Measurements from ENCODE around the gene RPS8. TPM values are rescaled to one million over a fixed set of nuclear protein-coding genes. Genes with fewer than 3 reads are reported as not detected.

RPS8 gene
- total RNA-seq, 1 experiment from 2014 or later = 2,296 TPM

GRCh38 chr1:44819196-44819607, 43.9 kb downstream of the RPS8 start:
- peak overlapping the region; percentile 83 for H3K27ac ChIP-seq (ENCODE audit: low read depth, low read length)
- no peaks in the 10 kb centered on the region for H3K27me3 ChIP-seq (ENCODE audit: insufficient read depth, low read length)
- H3K4me1 ChIP-seq (ENCODE audit: control insufficient read depth in 1 of 2, insufficient read depth in 2 of 2, low read length in 2 of 2) = peaks cover 11 to 39% of the 10 kb centered on the region in 2 experiments
- CTCF ChIA-PET = interaction anchor here (1.0 to 1.8 kb wide), 5 partner anchors 11 to 90 kb away, joined by 3 to 8 read pairs (median 4); partner anchors contain the start of genes PLK3 and RNU5D-1
- POLR2A ChIA-PET = interaction anchor here (0.6 to 9.1 kb wide), 32 partner anchors 11 to 2000 kb away, joined by 3 to 200 read pairs (median 5); partner anchors contain the start of genes ARMH1, BEST4, BTBD19 and DYNLT4
- RAD21 ChIA-PET (ENCODE audit: low non-redundant PET in 1 of 2, low total read pairs in 2 of 2, uncharacterized antibody in 2 of 2, unreplicated experiment in 2 of 2) = interaction anchor here (1.1 to 1.2 kb wide), 2 partner anchors 26 to 88 kb away, joined by 3 to 4 read pairs; no protein-coding TSS in a partner anchor
- no peak overlapping the region for H2AFZ ChIP-seq (ENCODE audit: low read depth, low read length, poor library complexity, severe bottlenecking)
- H3K9me2 ChIP-seq (ENCODE audit: insufficient read depth) = no peaks in the 10 kb centered on the region
- intact Hi-C loops (cut with micrococcal nuclease) = no loop called here
- no peak for TF ChIP-seq JUND (IDR thresholded peaks at IDR 0.05)
- TF ChIP-seq CEBPB (IDR thresholded peaks at IDR 0.05; ENCODE audit: low read depth) = no peak
- no peak for TF ChIP-seq RAD21 (IDR thresholded peaks at IDR 0.05; ENCODE audit: low read depth)
- no peak for TF ChIP-seq EZH2 (IDR thresholded peaks at IDR 0.05)
- TF ChIP-seq YY1 (IDR thresholded peaks at IDR 0.05; ENCODE audit: extremely low read depth, insufficient replicate concordance, low read depth, low read length) = no peak
- TF ChIP-seq TCF7L2 (IDR thresholded peaks at IDR 0.05; ENCODE audit: borderline replicate concordance, extremely low read depth, insufficient read depth, insufficient read length) = no peak
- no peak for TF ChIP-seq SRF (IDR thresholded peaks at IDR 0.05; ENCODE audit: low read depth)
- no peak for TF ChIP-seq CBX3 (IDR thresholded peaks at IDR 0.05; ENCODE audit: low read depth)
- TF ChIP-seq ZNF274 (IDR thresholded peaks at IDR 0.05; ENCODE audit: low read depth, low read length) = no peak
- no peak for TF ChIP-seq ZFX (IDR thresholded peaks at IDR 0.05)
- no peaks in the 10 kb centered on the region for H4K20me1 ChIP-seq (ENCODE audit: insufficient read depth)
- peak; percentile 25 for ATAC-seq
- BruUV-seq (replicated peaks) = no TSS peak
- H3K9ac ChIP-seq (ENCODE audit: low read length) = peak overlapping the region; percentile 62
- peak overlapping the region; percentile 8 to 29; a peak in 3 of 4 replicates for H3K4me3 ChIP-seq (replicated peaks in 1 of 2; ENCODE audit: low read depth in 1 of 2, low read length in 2 of 2)
- H3K4me2 ChIP-seq (ENCODE audit: low read length) = peak overlapping the region; percentile 83
- DNase-seq (ENCODE audit: low read depth, low spot score) = no peak
- no peaks in the 10 kb centered on the region for H3K79me2 ChIP-seq (ENCODE audit: insufficient read depth, low read length)
- H3K9me3 ChIP-seq (ENCODE audit: control insufficient read depth in 1 of 2, insufficient read depth in 1 of 2, low read depth in 1 of 2, low read length in 2 of 2) = no peaks in the 10 kb centered on the region
- H3K36me3 ChIP-seq (ENCODE audit: control insufficient read depth in 1 of 2, insufficient read depth in 2 of 2, low read length in 2 of 2) = no peaks in the 10 kb centered on the region

Data from HCT116 (cell line).